ENCODE measurements around the gene ST7.
"Not testable (repeated sequence)": the region's sequence is repeated elsewhere in the genome, so short reads cannot be mapped to it uniquely, and the experiment has no call there.

Gene ST7

GRCh38 chr7:116951366-116952292 is 1.7 kb upstream of the ST7 start:
- DNase-seq: no peak

- peak; percentile 64 for DNase-seq
Measured at GRCh38 chr7:116952635-116953371, 498 bp upstream of the ST7 start.

GRCh38 chr7:116953906-116954838 is 871 bp downstream of the ST7 start:
- peak; percentile 64 for DNase-seq

- DNase-seq: no peak
Measured at GRCh38 chr7:116955340-116955739, 2.0 kb downstream of the ST7 start.

- no peak for DNase-seq
Measured at GRCh38 chr7:116955801-116956476, 2.6 kb downstream of the ST7 start.

GRCh38 chr7:116956477-116956804 is 3.1 kb downstream of the ST7 start:
- no peak for DNase-seq

GRCh38 chr7:116957874-116958273 is 4.6 kb downstream of the ST7 start:
- no peak for DNase-seq

- DNase-seq: not testable (repeated sequence)
Measured at GRCh38 chr7:116961966-116962673, 8.8 kb downstream of the ST7 start.

GRCh38 chr7:116963234-116963633 is 9.9 kb downstream of the ST7 start:
- no peak for DNase-seq

- DNase-seq: no peak
Measured at GRCh38 chr7:116966601-116967000, 13.3 kb downstream of the ST7 start.

- no peak for DNase-seq
Measured at GRCh38 chr7:116967254-116967922, 14.1 kb downstream of the ST7 start.

- no peak for DNase-seq
Measured at GRCh38 chr7:116967983-116968382, 14.7 kb downstream of the ST7 start.

GRCh38 chr7:116968631-116969030 is 15.3 kb downstream of the ST7 start:
- DNase-seq: no peak

GRCh38 chr7:116969371-116969902 is 16.1 kb downstream of the ST7 start:
- no peak for DNase-seq

- DNase-seq: no peak
Measured at GRCh38 chr7:116970238-116970910, 17.1 kb downstream of the ST7 start.

- not testable (repeated sequence) for DNase-seq
Measured at GRCh38 chr7:116971153-116971552, 17.9 kb downstream of the ST7 start.

GRCh38 chr7:116971869-116972268 is 18.6 kb downstream of the ST7 start:
- DNase-seq: no peak

- DNase-seq: not testable (repeated sequence)
Measured at GRCh38 chr7:116975024-116975423, 21.7 kb downstream of the ST7 start.

- no peak for DNase-seq
Measured at GRCh38 chr7:116977172-116977571, 23.9 kb downstream of the ST7 start.

- DNase-seq: no peak
Measured at GRCh38 chr7:116978006-116978405, 24.7 kb downstream of the ST7 start.

Data from NCI-H1694 (cell line).